Measurements from ENCODE around the gene MTHFD2.

- TF ChIP-seq POLR2A (IDR thresholded peaks at IDR 0.05), result no peak
- TF ChIP-seq CTCF (IDR thresholded peaks at IDR 0.05), result no peak
Observed at GRCh38 chr2:74198023-74198460, 373 bp upstream of the MTHFD2 start.
